NOMO-1 treated with dmso at 0.1 percent for 144 hours (cell line): Measurements from ENCODE around the gene PMIS2.

Experiments
- DNase-seq: peaks from one replicate; lab custom pipeline; 2025; ENCODE audit not compliant: unreplicated experiment; lab: John Stamatoyannopoulos, UW

The PMIS2 gene

GRCh38 chr19:35623327-35624010 is 37.5 kb downstream of the PMIS2 start:
- DNase-seq: no peak

- no peak for DNase-seq
Observed at GRCh38 chr19:35628264-35628564, 42.2 kb downstream of the PMIS2 start.

DNA sequence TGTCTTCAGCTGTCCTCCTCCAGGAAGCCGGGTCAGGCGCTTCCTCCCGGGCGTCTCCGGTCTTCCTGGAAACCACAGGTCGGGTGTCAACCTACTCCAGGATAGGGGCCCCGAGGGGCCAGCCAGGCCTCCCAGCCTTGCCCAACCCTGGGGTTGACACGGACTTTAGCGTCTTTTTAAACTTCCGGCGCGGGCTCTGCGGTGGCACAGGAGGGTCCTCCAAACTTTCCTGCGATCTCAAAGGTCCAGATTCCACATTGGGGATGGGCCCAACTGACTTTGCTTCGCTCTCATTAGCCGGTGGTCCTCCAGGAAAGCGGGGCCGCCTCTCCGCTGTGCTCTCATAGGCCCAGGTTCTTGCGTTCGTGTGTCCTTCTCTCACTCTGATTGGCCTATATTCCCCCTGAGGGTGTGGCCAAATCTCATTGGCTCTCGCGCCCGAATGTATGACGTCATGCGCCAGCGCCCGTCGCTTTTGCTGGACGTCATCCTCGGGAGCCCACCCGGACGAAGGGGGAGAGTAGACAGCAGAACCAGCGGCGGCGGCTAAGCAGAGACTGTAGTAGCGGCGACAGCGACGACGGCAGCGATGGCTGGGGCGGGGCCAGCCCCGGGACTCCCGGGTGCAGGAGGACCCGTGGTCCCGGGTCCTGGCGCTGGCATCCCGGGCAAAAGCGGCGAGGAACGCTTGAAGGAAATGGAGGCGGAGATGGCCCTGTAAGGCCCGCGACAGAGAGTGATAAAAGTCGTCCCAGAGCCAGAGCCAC is 42.8 kb downstream of the PMIS2 start, which contains the start of gene RBM42:
RBM42 (plus strand) TSS at position 472 of the 767 bp plus-strand sequence; CDS start at position 590, 118 bp downstream.
- DNase-seq: peak; percentile 99

DNA sequence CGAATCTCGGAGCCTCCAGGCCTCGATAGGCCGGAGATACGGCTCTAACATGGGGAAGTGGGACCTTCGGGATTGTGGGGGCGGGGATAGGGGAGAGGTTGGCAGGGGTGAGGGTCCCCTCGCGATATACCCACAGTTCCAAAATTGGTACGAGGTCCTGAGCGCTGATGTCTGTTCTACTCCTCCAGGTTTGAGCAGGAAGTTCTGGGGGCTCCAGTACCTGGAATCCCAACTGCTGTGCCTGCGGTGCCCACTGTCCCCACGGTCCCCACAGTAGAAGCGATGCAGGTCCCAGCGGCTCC is 43.3 kb downstream of the PMIS2 start:
- no peak for DNase-seq

- no peak for DNase-seq
Observed at GRCh38 chr19:35633727-35634440, 47.9 kb downstream of the PMIS2 start.

- DNase-seq: no peak
Observed at GRCh38 chr19:35636651-35637050, 50.7 kb downstream of the PMIS2 start.
